Testis (tissue), 2 donors: ENCODE data around the gene RMND5A.

Experiments
- POLR2A ChIP-seq: fragments of 450-650 bp; IDR thresholded peaks from one replicate; pipeline ENCODE4 v1.6.1; 2017; ENCODE audit warnings: antibody characterized with exemption, mild to moderate bottlenecking, moderate library complexity
- TF ChIP-seq, protein P1 (sequence below), 3 experiments: fragments of 450-650 bp in 2 of 3; fragments of 200-600 bp in 1 of 3; sonication (generic) in 1 of 3; IDR thresholded peaks; one replicate each; pipeline ENCODE4 v1.5.1; 2016 to 2019; ENCODE audit warnings: antibody characterized with exemption in 3 of 3, mild to moderate bottlenecking in 2 of 3, moderate library complexity in 1 of 3

DNA sequence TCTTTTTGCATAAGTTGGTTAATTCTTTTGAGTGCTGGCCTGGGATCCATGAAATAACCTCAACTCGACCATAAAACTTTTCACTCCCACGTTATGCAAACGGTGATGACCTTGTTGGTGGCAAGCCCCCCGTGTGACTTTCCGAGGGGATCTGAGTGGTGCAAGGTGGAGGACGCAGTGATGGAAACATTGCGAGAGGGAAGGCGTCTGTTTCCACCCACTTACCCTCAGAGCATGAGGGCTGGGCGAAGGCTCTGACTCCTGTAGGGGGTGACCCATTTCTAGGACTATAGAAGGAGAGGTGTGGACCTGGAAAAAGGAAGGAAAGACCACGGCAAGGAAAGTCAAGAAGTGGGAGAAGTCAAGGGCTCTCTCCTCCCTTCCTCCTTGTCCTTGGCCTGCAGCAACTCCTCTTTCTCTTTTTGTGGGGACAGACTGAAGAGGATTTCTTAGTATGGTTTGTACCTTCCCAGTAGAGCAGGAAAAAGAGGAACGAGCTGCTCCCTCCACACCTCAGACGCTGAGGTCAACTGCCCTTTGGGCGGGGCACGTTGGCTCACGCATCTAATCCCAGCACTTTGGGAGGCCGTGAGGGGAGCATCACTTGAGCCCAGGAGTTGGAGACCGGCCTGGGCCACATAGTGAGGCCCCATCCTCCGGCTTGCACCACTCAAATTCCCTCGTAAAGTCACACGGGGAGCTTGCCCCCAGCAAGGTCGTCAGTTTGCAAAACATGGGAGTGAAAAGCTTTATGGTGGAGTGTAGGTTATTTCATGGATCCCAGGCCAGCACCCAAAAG, 86.2 kb downstream of the RMND5A start:
- TF ChIP-seq, protein P1, sequence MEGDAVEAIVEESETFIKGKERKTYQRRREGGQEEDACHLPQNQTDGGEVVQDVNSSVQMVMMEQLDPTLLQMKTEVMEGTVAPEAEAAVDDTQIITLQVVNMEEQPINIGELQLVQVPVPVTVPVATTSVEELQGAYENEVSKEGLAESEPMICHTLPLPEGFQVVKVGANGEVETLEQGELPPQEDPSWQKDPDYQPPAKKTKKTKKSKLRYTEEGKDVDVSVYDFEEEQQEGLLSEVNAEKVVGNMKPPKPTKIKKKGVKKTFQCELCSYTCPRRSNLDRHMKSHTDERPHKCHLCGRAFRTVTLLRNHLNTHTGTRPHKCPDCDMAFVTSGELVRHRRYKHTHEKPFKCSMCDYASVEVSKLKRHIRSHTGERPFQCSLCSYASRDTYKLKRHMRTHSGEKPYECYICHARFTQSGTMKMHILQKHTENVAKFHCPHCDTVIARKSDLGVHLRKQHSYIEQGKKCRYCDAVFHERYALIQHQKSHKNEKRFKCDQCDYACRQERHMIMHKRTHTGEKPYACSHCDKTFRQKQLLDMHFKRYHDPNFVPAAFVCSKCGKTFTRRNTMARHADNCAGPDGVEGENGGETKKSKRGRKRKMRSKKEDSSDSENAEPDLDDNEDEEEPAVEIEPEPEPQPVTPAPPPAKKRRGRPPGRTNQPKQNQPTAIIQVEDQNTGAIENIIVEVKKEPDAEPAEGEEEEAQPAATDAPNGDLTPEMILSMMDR (IDR thresholded peaks at IDR 0.05), result no peak
- TF ChIP-seq POLR2A, result no peak
